ENCODE results near the gene GGTLC2.
"Not testable (repeated sequence)": the region's sequence is repeated elsewhere in the genome, so short reads cannot be mapped to it uniquely, and the experiment has no call there.

The GGTLC2 gene

GRCh38 chr22:22604326-22605073, 39.9 kb upstream of the GGTLC2 start:
- Histone ChIP-seq H3K36me3 (no peaks in the 10 kb centered on the region), H3K27me3 (no peaks in the 10 kb centered on the region), H3K27ac (no peak overlapping the region), H3K9me3 (no peaks in the 10 kb centered on the region), H3K4me1 (ENCODE audit: control insufficient read depth in 1 of 2, insufficient read depth in 1 of 2, low read depth in 1 of 2, low read length in 1 of 2) (no peaks in the 10 kb centered on the region), H3K4me3 (ENCODE audit: low read depth in 1 of 2, low read length in 1 of 2) (no peak overlapping the region)
- TF ChIP-seq CTCF (IDR thresholded peaks at IDR 0.05), result no peak

DNA sequence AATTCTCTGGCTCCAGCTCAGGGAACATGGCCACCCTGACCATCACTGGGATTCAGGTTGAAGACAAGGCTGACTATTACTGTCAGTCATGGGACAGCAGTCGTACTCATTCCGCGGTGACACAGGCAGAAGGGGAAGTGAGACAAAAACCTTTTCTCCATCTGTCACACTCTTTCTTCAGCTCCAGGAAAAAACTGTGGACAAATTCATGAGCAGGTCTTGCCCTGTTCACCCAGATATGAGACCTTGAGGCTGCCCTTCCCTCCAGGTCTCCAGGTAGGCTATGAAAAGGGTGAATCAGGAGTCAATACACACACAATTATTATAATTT, 39.4 kb upstream of the GGTLC2 start:
- no peak for TF ChIP-seq CTCF (IDR thresholded peaks at IDR 0.05)
- no peak overlapping the region for H3K27ac ChIP-seq
- H3K9me3 ChIP-seq, result no peaks in the 10 kb centered on the region
- no peaks in the 10 kb centered on the region for H3K4me1 ChIP-seq (ENCODE audit: control insufficient read depth in 1 of 2, insufficient read depth in 1 of 2, low read depth in 1 of 2, low read length in 1 of 2)
- H3K27me3 ChIP-seq, result no peaks in the 10 kb centered on the region
- H3K4me3 ChIP-seq (ENCODE audit: low read depth in 1 of 2, low read length in 1 of 2), result no peak overlapping the region
- no peaks in the 10 kb centered on the region for H3K36me3 ChIP-seq

DNA sequence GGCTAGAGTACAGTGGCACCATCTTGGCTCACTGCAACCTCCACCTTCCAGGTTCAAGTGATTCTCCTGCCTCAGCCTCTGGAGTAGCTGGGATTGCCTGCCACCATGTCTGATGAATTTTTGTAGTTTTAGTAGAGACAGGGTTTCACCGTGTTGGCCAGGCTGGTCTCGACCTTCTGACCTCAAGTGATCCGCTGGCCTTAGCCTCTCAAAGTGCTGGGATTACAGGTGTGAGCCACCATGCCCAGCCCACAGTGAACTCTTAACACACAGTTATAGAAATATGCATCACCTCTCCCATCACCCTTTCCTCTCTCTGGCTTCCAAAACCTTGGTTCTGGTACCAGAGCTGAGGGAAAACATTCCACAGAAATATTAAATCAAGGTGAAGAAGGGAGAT, 36.4 kb upstream of the GGTLC2 start:
- H3K4me3 ChIP-seq (ENCODE audit: low read depth in 1 of 2, low read length in 1 of 2); H3K9me3 ChIP-seq; H3K36me3 ChIP-seq; H3K27me3 ChIP-seq; H3K27ac ChIP-seq; H3K4me1 ChIP-seq (ENCODE audit: control insufficient read depth in 1 of 2, insufficient read depth in 1 of 2, low read depth in 1 of 2, low read length in 1 of 2): not testable (repeated sequence)

GRCh38 chr22:22609291-22609690, 35.1 kb upstream of the GGTLC2 start:
- no peak overlapping the region for H3K27ac ChIP-seq
- no peaks in the 10 kb centered on the region for H3K27me3 ChIP-seq
- no peak for TF ChIP-seq CTCF (IDR thresholded peaks at IDR 0.05)
- no peaks in the 10 kb centered on the region for H3K4me1 ChIP-seq (ENCODE audit: control insufficient read depth in 1 of 2, insufficient read depth in 1 of 2, low read depth in 1 of 2, low read length in 1 of 2)
- H3K36me3 ChIP-seq, result no peaks in the 10 kb centered on the region
- H3K4me3 ChIP-seq (ENCODE audit: low read depth in 1 of 2, low read length in 1 of 2), result no peak overlapping the region
- no peaks in the 10 kb centered on the region for H3K9me3 ChIP-seq

DNA sequence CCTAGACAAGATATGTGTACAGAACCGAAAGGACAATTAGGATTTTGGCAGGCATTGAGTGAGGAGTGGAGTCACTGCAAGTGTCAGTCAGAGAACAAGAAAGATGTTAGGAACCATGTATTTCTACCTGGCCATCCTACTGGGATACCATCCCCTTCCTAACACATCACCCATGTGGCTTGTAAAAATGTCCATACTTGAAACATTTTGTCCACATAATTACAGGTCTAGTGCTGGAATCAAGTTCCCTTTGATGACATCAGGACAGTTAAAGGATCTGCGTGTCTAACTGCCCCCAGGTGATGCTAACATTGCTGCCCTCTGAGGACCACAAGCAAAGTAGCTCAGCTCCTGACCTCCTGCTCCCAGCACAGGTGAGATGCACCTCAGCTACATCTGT, 31.9 kb upstream of the GGTLC2 start:
- Histone ChIP-seq H3K27me3 (no peaks in the 10 kb centered on the region), H3K9me3 (no peaks in the 10 kb centered on the region), H3K4me3 (ENCODE audit: low read depth in 1 of 2, low read length in 1 of 2) (no peak overlapping the region), H3K27ac (no peak overlapping the region), H3K36me3 (no peaks in the 10 kb centered on the region), H3K4me1 (ENCODE audit: control insufficient read depth in 1 of 2, insufficient read depth in 1 of 2, low read depth in 1 of 2, low read length in 1 of 2) (no peaks in the 10 kb centered on the region)
- TF ChIP-seq CTCF (IDR thresholded peaks at IDR 0.05), result no peak

GRCh38 chr22:22614065-22614464, 30.3 kb upstream of the GGTLC2 start:
- TF ChIP-seq CTCF (IDR thresholded peaks at IDR 0.05), result no peak
- Histone ChIP-seq H3K27ac (no peak overlapping the region), H3K9me3 (no peaks in the 10 kb centered on the region), H3K36me3 (no peaks in the 10 kb centered on the region), H3K4me1 (ENCODE audit: control insufficient read depth in 1 of 2, insufficient read depth in 1 of 2, low read depth in 1 of 2, low read length in 1 of 2) (no peaks in the 10 kb centered on the region), H3K27me3 (no peaks in the 10 kb centered on the region), H3K4me3 (ENCODE audit: low read depth in 1 of 2, low read length in 1 of 2) (no peak overlapping the region)

Measured in neutrophil (primary cell).